Nephron progenitor cell (in vitro differentiated cells): ENCODE measurements around the gene SCYL1.

ENCODE experiments used
- DNase-seq: peaks from one replicate; pipeline ENCODE4 v3.0.0; 2021
- H3K27ac Mint-ChIP-seq: 2 replicates; pipeline ENCODE4 v1.8.0; 2021; ENCODE audit warnings: mild to moderate bottlenecking, moderate library complexity, mixed read lengths
- H3K27me3 Mint-ChIP-seq: 2 replicates; pipeline ENCODE4 v1.8.0; 2021; ENCODE audit warnings: mild to moderate bottlenecking, low read depth, mixed read lengths; ENCODE audit not compliant: poor library complexity
- H3K36me3 Mint-ChIP-seq: 2 replicates; pipeline ENCODE4 v1.8.0; 2021; ENCODE audit warnings: low read depth, mixed read lengths
- H3K4me1 Mint-ChIP-seq: 2 replicates; pipeline ENCODE4 v1.8.0; 2021; ENCODE audit warnings: mixed read lengths
- H3K4me3 Mint-ChIP-seq: 2 replicates; pipeline ENCODE4 v1.8.0; 2021; ENCODE audit warnings: mild to moderate bottlenecking, moderate library complexity, mixed read lengths
- H3K9me3 Mint-ChIP-seq: 2 replicates; pipeline ENCODE4 v1.8.0; 2021; ENCODE audit warnings: mild to moderate bottlenecking, moderate library complexity, mixed read lengths
- TF ChIP-seq, protein P1 (sequence below): fragments of 200-600 bp; sonication (generic); IDR thresholded peaks from 2 replicates; pipeline ENCODE4 v1.5.0; 2021; ENCODE audit warnings: antibody characterized with exemption

The SCYL1 gene

GRCh38 chr11:65541093-65541982 is 16.5 kb downstream of the SCYL1 start:
- TF ChIP-seq, protein P1, sequence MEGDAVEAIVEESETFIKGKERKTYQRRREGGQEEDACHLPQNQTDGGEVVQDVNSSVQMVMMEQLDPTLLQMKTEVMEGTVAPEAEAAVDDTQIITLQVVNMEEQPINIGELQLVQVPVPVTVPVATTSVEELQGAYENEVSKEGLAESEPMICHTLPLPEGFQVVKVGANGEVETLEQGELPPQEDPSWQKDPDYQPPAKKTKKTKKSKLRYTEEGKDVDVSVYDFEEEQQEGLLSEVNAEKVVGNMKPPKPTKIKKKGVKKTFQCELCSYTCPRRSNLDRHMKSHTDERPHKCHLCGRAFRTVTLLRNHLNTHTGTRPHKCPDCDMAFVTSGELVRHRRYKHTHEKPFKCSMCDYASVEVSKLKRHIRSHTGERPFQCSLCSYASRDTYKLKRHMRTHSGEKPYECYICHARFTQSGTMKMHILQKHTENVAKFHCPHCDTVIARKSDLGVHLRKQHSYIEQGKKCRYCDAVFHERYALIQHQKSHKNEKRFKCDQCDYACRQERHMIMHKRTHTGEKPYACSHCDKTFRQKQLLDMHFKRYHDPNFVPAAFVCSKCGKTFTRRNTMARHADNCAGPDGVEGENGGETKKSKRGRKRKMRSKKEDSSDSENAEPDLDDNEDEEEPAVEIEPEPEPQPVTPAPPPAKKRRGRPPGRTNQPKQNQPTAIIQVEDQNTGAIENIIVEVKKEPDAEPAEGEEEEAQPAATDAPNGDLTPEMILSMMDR: no peak
- Mint-ChIP-seq H3K36me3 (peaks cover 20% of the 10 kb centered on the region), H3K4me3 (peak overlapping the region; percentile 70), H3K9me3 (no peaks in the 10 kb centered on the region), H3K27ac (no peak overlapping the region), H3K4me1 (peaks cover 46% of the 10 kb centered on the region), H3K27me3 (peaks cover 75% of the 10 kb centered on the region)
- no peak for DNase-seq

- Mint-ChIP-seq H3K4me1 (peaks cover 49% of the 10 kb centered on the region), H3K27ac (no peak overlapping the region), H3K27me3 (peaks cover 82% of the 10 kb centered on the region), H3K9me3 (no peaks in the 10 kb centered on the region), H3K4me3 (no peak overlapping the region), H3K36me3 (peaks cover 9% of the 10 kb centered on the region)
- DNase-seq: no peak
- TF ChIP-seq, protein P1: no peak
These were observed 18.0 kb downstream of the SCYL1 start for GRCh38 chr11:65542738-65543390.

DNA sequence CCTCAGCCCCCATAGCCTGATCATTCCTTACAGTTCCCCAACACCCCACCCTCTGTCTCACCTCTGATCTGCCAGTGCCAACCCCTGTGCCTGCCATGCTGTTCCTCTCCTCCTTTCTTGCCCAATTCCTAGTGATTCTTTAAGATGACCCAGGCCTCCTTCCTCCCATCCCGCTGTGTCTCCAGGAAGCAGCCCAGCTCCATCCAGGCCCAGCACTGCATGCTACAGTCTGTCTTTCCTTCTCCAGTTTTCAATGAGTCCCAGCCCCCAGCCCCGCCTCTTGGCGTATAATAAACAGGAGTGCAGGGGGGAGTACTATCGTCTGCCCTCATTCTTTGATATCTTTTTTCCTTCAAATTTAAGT is 21.0 kb downstream of the SCYL1 start:
- TF ChIP-seq, protein P1: no peak
- Mint-ChIP-seq H3K27me3 (peaks cover 83% of the 10 kb centered on the region), H3K9me3 (no peaks in the 10 kb centered on the region), H3K36me3 (peaks cover 10% of the 10 kb centered on the region), H3K4me1 (peaks cover 66% of the 10 kb centered on the region), H3K4me3 (peak overlapping the region; percentile 46), H3K27ac (no peak overlapping the region)
- DNase-seq: no peak

DNA sequence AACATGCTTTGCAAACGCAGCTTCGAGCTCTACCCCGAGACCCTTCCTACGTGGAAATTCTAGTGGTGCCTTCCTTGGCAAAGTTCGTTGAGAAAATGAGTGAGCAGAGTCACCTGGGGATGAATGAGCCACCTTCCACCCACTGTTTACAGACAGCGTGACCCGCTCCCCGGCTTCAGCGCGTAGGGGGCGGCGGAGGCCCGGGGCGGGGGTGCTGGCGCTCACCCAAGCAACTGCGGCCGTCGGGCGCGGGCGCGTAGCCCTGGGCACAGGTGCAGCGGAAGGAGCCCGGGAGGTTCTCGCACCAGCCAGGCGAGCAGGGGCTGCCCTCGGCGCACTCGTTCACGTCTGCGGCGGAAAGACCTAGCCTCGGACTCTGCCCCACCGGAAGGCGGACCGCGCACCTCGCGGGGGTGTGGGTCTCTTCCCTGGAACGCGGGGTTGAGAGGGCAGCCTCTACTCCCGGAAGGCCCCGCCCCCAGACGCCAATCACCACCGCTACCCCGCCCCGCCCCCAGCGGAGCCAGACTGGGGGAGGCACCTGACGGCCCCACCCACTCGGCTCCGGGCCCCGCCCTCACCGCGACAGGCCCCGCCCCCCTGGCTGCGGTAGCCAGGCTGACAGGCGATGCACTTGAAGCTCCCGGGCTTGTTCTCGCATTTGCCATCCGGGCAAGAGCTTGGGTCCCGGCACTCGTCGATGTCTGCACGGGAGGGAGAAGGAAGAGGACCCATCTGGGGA is 21.5 kb downstream of the SCYL1 start:
- Mint-ChIP-seq H3K4me1 (peaks cover 69% of the 10 kb centered on the region), H3K36me3 (peaks cover 10% of the 10 kb centered on the region), H3K27ac (no peak overlapping the region), H3K9me3 (no peaks in the 10 kb centered on the region), H3K27me3 (peaks cover 83% of the 10 kb centered on the region), H3K4me3 (peak overlapping the region; percentile 67)
- TF ChIP-seq, protein P1: no peak
- peak; percentile 99 for DNase-seq

GRCh38 chr11:65547446-65548125 is 22.7 kb downstream of the SCYL1 start:
- H3K27me3 Mint-ChIP-seq: peaks cover 85% of the 10 kb centered on the region
- TF ChIP-seq, protein P1: no peak
- H3K9me3 Mint-ChIP-seq: no peaks in the 10 kb centered on the region
- peaks cover 72% of the 10 kb centered on the region for H3K4me1 Mint-ChIP-seq
- no peak overlapping the region for H3K27ac Mint-ChIP-seq
- H3K36me3 Mint-ChIP-seq: peaks cover 8% of the 10 kb centered on the region
- H3K4me3 Mint-ChIP-seq: no peak overlapping the region
- no peak for DNase-seq
